ENCODE measurements around the gene RFC4.

- TF ChIP-seq EZH2 (IDR thresholded peaks at IDR 0.05) = no peak
- TF ChIP-seq POLR2AphosphoS5 (IDR thresholded peaks at IDR 0.05; ENCODE audit: borderline replicate concordance, low read depth, low read length) = no peak
- TF ChIP-seq FOXP2 (optimal IDR thresholded peaks at IDR 0.05; ENCODE audit: control extremely low read depth, extremely low read length, insufficient read depth) = no peak
Observed at GRCh38 chr3:186844908-186845307, 38.6 kb upstream of the RFC4 start.
